Effector memory CD4-positive, alpha-beta T cell (primary cell): ENCODE results near the gene HSPA5.
"Not testable (repeated sequence)": the region's sequence is repeated elsewhere in the genome, so short reads cannot be mapped to it uniquely, and the experiment has no call there.

Source experiments
- DNase-seq, 3 donors: peaks; one replicate each; pipeline ENCODE4 v3.0.0-alpha.2; 2020
- H3K27ac ChIP-seq: 2 replicates; pipeline ENCODE4 v1.7.0; 2013; ENCODE audit warnings: mild to moderate bottlenecking, low read length, moderate library complexity; ENCODE audit not compliant: insufficient read depth, poor library complexity, severe bottlenecking
- H3K27me3 ChIP-seq: replicated peaks from 2 replicates; pipeline ENCODE4 v1.7.0; 2013; ENCODE audit warnings: mild to moderate bottlenecking, low read length; ENCODE audit not compliant: insufficient read depth, control insufficient read depth, poor library complexity, severe bottlenecking
- H3K36me3 ChIP-seq: 2 replicates; pipeline ENCODE4 v1.7.0; 2013; ENCODE audit warnings: mild to moderate bottlenecking, low read length, moderate library complexity; ENCODE audit not compliant: control insufficient read depth, insufficient read depth
- H3K4me1 ChIP-seq: 2 replicates; pipeline ENCODE4 v1.7.0; 2013; ENCODE audit warnings: low read length, mild to moderate bottlenecking; ENCODE audit not compliant: control insufficient read depth, insufficient read depth, poor library complexity, severe bottlenecking
- H3K4me3 ChIP-seq: 2 replicates; pipeline ENCODE4 v1.7.0; 2013; ENCODE audit warnings: low read length, low read depth, mild to moderate bottlenecking; ENCODE audit not compliant: insufficient read depth, poor library complexity, severe bottlenecking
- H3K9me3 ChIP-seq: 2 replicates; pipeline ENCODE4 v1.7.0; 2013; ENCODE audit warnings: mild to moderate bottlenecking, low read length, moderate library complexity; ENCODE audit not compliant: control insufficient read depth

The HSPA5 gene

DNA sequence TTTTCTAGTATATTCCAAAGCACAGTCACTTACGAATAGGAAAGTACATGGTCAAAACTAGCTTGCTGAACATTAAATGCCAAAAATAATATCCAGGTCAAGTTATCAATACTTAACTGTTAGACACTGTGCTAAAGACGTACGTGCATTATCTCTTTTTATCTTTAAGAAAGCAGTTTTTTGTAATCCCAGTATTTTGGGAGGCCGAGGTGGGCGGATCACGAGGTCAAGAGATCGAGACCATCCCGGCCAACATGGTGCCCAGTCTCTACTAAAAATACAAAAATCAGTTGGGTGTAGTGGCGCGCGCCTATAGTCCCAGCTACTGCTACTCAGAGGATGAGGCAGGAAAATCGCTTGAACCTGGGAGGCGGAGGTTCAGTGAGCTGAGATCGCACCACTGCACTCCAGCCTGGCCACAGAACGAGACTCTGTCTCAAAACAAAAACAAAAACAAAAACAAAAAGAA lies 2.7 kb upstream of the HSPA5 start:
- no peak for DNase-seq
- no peak overlapping the region for H3K27ac ChIP-seq
- H3K4me3 ChIP-seq: no peak overlapping the region
- peaks cover 10% of the 10 kb centered on the region for H3K36me3 ChIP-seq
- H3K4me1 ChIP-seq: peaks cover 18% of the 10 kb centered on the region
- no peaks in the 10 kb centered on the region for H3K9me3 ChIP-seq
- no peaks in the 10 kb centered on the region for H3K27me3 ChIP-seq

DNA sequence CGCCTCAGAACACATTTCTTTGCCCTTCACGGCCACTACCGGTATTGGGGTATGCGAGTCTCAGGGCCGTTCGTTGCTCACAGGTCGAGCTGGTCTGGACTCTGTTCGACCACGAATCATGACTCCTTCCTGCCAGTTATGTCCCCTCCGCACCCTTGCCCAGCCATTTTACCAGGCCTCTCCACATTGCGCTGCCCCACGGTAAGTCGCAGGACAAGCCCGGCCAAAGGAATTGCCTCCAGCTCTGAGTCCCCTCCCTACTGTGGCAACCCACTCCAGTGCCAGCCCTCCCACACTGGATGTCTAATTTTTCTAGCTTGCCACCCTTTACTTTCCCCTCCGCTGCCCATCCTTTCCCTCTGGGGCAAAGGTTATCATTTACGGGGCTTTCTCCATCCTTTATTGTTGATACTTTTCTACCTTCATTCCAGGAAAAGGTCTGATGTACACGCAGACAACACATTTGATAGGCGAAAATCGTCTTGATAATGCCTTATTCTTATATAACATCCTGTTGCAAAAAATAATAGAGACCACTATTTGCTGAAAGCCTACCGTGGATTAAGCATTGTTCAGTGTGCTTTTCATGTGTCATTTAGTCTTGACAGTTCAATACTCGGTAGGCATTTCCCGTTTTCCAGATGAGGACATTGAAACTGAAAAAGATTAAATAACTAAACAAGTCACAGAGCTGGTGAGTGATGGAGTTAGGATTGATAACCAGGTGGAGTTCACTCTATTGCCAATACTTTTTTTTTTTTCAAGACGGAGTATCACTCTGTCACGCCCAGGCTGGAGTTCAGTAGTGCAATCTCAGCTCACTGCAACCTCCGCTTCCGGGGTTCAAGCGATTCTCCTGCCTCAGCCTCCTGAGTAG lies 958 bp upstream of the HSPA5 start:
- Histone ChIP-seq H3K27ac (peak overlapping the region; percentile 97), H3K27me3 (no peaks in the 10 kb centered on the region), H3K9me3 (no peaks in the 10 kb centered on the region), H3K4me1 (peaks cover 34% of the 10 kb centered on the region), H3K36me3 (peaks cover 27% of the 10 kb centered on the region), H3K4me3 (peak overlapping the region; percentile 84)
- no peak for DNase-seq

DNA sequence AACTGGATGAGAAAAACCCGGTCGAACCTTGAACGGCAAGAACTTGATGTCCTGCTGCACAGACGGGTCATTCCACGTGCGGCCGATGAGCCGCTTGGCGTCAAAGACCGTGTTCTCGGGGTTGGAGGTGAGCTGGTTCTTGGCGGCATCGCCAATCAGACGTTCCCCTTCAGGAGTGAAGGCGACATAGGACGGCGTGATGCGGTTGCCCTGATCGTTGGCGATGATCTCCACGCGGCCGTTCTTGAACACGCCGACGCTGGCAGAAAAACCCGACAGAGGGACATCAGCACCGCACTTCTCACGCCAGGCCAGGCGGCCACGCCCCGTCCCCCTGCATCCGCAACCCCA lies 519 bp downstream of the HSPA5 start:
- Histone ChIP-seq H3K9me3 (no peaks in the 10 kb centered on the region), H3K36me3 (peaks cover 38% of the 10 kb centered on the region), H3K4me1 (peaks cover 36% of the 10 kb centered on the region), H3K27ac (peak overlapping the region; percentile 97), H3K27me3 (no peaks in the 10 kb centered on the region), H3K4me3 (peak overlapping the region; percentile 89)
- peak in 1 of 3 donors; percentile 2 for DNase-seq

DNA sequence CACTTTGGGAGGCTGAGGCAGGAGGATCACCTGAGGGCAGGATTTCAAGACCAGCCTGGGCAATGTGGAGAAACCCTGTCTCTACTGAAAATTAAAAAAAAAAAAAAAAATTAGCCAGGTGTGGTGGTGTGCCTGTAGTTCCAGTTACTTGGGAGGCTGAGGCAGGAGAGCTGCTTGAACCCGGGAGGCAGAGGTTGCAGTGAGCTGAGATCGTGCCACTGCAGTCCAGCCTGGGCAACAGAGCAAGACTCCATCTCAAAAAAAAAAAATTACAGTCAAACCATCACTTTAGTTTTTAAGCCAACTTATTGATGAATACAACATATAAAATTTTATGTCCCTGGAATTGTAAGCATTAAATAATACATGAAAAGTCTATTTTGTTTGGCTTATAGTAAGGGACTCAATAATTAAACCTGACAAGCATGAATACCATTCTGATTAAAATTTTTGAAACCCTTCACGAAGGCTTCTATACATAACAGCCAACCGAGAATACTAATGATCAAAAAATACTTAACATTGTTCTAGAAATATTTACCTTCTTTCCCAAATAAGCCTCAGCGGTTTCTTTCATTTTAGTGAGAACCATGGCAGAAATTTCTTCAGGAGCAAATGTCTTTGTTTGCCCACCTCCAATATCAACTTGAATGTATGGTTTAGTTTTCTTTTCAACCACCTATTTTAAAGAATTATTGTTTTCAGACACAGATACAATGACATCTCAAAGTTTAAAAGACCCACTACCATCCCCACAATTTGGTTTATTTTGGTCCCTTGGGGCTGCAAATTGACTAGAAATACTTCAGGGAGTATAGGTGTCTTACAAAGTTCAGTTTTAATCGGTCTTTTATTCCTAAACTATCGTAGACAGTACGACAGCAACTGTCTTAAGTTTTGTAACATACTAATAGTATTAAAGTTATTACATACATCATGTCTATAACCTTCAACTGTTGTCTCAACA lies 1.2 kb downstream of the HSPA5 start:
- H3K9me3 ChIP-seq: no peaks in the 10 kb centered on the region
- peaks cover 45% of the 10 kb centered on the region for H3K36me3 ChIP-seq
- H3K27me3 ChIP-seq: no peaks in the 10 kb centered on the region
- H3K4me3 ChIP-seq: peak overlapping the region; percentile 89
- peaks cover 36% of the 10 kb centered on the region for H3K4me1 ChIP-seq
- no peak for DNase-seq
- H3K27ac ChIP-seq: peak overlapping the region; percentile 97

DNA sequence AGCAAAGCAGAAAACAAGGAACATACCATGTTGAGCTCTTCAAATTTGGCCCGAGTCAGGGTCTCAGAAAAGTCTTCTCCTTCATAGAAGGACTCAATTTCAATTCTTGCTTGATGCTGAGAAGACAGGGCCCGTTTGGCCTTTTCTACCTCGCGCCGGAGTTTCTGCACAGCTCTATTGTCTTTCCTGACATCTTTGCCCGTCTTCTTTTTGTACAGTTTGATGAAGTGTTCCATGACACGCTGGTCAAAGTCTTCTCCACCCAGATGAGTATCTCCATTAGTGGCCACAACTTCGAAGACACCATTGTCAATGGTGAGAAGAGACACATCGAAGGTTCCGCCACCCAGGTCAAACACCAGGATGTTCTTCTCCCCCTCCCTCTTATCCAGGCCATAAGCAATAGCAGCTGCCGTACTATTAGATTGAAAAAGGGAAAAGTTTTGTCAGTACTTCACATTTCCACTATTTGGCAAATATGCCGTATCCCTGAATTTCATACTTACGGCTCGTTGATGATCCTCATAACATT lies 2.2 kb downstream of the HSPA5 start:
- peaks cover 51% of the 10 kb centered on the region for H3K36me3 ChIP-seq
- peak overlapping the region; percentile 21 for H3K27ac ChIP-seq
- no peak for DNase-seq
- H3K9me3 ChIP-seq: no peaks in the 10 kb centered on the region
- H3K4me3 ChIP-seq: peak overlapping the region; percentile 13
- H3K4me1 ChIP-seq: peaks cover 36% of the 10 kb centered on the region
- H3K27me3 ChIP-seq: no peaks in the 10 kb centered on the region

DNA sequence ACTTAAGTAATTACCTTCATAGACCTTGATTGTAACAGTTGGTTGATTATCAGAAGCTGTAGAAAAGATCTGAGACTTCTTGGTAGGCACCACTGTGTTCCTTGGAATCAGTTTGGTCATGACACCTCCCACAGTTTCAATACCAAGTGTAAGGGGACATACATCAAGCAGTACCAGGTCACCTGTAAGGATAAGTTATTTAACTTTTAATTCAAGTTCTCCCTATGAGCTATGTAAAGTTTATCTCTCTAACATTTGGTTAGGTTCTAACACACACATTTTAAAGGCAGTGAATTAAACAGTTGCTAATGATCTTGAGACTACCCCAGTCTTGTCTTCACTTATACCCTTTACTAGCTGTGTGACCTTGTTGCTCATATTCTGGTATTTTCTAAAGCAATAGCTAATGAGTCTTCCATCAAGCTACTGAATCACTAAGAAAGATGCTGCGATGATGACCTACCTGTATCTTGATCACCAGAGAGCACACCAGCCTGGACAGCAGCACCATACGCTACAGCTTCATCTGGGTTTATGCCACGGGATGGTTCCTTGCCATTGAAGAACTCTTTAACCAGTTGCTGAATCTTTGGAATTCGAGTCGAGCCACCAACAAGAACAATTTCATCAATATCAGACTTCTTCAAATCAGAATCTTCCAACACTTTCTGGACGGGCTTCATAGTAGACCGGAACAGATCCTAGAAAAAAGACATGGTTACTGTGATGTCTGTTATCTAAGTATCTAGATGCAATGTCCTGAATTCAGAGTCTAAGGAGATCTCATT lies 2.8 kb downstream of the HSPA5 start:
- H3K4me1 ChIP-seq: peaks cover 36% of the 10 kb centered on the region
- peaks cover 56% of the 10 kb centered on the region for H3K36me3 ChIP-seq
- H3K4me3 ChIP-seq: peak overlapping the region; percentile 13
- peak overlapping the region; percentile 21 for H3K27ac ChIP-seq
- H3K9me3 ChIP-seq: no peaks in the 10 kb centered on the region
- DNase-seq: no peak
- no peaks in the 10 kb centered on the region for H3K27me3 ChIP-seq

DNA sequence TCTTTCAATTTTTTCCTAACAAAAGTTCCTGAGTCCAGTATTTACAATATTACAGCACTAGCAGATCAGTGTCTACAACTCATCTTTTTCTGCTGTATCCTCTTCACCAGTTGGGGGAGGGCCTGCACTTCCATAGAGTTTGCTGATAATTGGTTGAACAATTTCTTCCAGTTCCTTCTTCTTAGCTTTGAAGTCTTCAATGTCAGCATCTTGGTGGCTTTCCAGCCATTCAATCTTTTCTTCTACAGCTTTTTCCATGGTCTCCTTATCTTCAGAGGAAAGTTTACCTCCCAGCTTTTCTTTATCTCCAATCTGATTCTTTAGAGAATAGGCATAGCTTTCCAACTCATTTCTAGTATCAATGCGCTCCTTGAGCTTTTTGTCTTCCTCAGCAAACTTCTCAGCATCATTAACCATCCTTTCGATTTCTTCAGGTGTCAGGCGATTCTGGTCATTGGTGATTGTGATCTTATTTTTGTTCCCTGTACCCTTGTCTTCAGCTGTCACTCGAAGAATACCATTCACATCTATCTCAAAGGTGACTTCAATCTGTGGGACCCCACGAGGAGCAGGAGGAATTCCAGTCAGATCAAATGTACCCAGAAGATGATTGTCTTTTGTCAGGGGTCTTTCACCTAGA lies 4.5 kb downstream of the HSPA5 start:
- H3K4me1 ChIP-seq: peaks cover 29% of the 10 kb centered on the region
- H3K27ac ChIP-seq: not testable (repeated sequence)

DNA sequence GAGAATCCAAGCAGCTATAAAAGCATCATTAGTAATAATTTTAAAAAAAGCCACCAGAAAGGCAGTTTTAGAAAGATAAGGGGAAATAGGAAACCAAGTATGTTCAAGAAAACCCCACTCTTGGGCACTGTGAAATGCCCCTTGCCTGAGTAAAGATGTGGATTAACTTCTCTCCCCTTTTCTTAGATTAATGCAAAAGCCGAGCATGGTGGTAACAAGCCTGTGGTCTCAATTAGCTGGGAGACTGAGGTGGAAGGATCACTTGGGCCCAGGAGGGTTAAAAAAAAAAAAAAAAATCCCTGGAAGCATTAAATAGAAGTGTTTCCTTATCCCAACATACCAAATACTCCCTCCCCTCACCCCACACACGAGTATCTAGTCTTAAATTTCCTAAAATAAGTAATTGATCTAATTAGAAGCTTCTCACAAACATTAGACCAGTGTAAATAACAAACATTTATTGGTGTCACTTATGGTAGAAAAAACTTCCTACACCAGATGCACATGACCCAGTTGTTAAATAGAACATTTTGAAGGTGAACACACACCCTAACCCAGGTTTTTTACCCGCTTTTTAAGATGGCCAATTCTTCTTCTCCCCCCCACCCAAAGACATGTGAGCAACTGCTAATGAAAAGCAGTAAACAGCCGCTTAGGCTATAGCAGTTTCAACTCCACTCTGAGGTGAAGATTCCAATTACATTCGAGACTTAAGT lies 5.2 kb downstream of the HSPA5 start:
- peaks cover 28% of the 10 kb centered on the region for H3K4me1 ChIP-seq

More for the DNA sequence above, 4.5 kb downstream of the HSPA5 start:
- H3K36me3 ChIP-seq: peaks cover 61% of the 10 kb centered on the region
- DNase-seq, H3K9me3 ChIP-seq, H3K27me3 ChIP-seq, H3K4me3 ChIP-seq: not testable (repeated sequence)

More for the DNA sequence above, 5.2 kb downstream of the HSPA5 start:
- Histone ChIP-seq H3K4me3 (no peak overlapping the region), H3K27ac (no peak overlapping the region), H3K9me3 (no peaks in the 10 kb centered on the region), H3K36me3 (peaks cover 59% of the 10 kb centered on the region), H3K27me3 (no peaks in the 10 kb centered on the region)
- DNase-seq: no peak
